ENCODE data around the gene LYPLA2. TPM values are rescaled to one million over a fixed set of nuclear protein-coding genes. Genes with fewer than 3 reads are reported as not detected.

LYPLA2 gene
- total and polyA plus RNA-seq, 12 donors: 26.0 to 91.3 (median 51.6) TPM

DNA sequence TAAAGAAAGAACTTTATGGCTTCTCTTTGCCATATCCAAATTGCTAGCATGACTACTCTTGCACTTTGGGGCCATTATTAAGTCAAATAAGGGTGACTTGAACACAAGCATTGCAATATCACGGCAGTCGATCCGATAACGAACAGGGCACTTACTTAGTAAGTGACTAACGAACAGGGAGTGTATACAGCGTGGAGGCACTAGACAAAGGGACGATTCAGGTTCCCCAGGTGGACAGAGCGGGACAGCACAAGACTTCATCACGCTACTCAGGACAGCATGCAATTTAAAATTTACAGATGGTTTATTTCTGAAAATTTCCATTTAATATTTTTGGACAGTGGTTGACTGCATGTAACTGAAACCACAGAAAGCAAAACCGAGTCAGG lies 18.1 kb upstream of the LYPLA2 start:
- DNase-seq: peak in 1 of 7 donors; percentile 35
- Histone ChIP-seq H3K27ac (no peak overlapping the region), H3K9me3 (replicated peaks in 1 of 3) (no peaks in the 10 kb centered on the region), H3K4me1 (replicated peaks in 1 of 2) (peaks cover 6 to 14% of the 10 kb centered on the region in 2 donors), H3K4me3 (no peak overlapping the region), H3K27me3 (no peaks in the 10 kb centered on the region), H3K36me3 (replicated peaks in 1 of 2) (peaks cover 0 to 6% of the 10 kb centered on the region in 2 donors)
- intact Hi-C loops (cut with DNase I): loop anchor here in 1 of 2 donors (10.0 kb wide), 1 partner anchor 142 kb away; the partner anchor contains the start of gene CNR2
- WGBS, 4 donors: 76 to 88% (median 81%) methylated on average over 10 of the region's 10 CpGs
- TF ChIP-seq POLR2A (IDR thresholded peaks at IDR 0.05): no peak
- TF ChIP-seq, protein P1, sequence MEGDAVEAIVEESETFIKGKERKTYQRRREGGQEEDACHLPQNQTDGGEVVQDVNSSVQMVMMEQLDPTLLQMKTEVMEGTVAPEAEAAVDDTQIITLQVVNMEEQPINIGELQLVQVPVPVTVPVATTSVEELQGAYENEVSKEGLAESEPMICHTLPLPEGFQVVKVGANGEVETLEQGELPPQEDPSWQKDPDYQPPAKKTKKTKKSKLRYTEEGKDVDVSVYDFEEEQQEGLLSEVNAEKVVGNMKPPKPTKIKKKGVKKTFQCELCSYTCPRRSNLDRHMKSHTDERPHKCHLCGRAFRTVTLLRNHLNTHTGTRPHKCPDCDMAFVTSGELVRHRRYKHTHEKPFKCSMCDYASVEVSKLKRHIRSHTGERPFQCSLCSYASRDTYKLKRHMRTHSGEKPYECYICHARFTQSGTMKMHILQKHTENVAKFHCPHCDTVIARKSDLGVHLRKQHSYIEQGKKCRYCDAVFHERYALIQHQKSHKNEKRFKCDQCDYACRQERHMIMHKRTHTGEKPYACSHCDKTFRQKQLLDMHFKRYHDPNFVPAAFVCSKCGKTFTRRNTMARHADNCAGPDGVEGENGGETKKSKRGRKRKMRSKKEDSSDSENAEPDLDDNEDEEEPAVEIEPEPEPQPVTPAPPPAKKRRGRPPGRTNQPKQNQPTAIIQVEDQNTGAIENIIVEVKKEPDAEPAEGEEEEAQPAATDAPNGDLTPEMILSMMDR (IDR thresholded peaks at IDR 0.05): no peak

DNA sequence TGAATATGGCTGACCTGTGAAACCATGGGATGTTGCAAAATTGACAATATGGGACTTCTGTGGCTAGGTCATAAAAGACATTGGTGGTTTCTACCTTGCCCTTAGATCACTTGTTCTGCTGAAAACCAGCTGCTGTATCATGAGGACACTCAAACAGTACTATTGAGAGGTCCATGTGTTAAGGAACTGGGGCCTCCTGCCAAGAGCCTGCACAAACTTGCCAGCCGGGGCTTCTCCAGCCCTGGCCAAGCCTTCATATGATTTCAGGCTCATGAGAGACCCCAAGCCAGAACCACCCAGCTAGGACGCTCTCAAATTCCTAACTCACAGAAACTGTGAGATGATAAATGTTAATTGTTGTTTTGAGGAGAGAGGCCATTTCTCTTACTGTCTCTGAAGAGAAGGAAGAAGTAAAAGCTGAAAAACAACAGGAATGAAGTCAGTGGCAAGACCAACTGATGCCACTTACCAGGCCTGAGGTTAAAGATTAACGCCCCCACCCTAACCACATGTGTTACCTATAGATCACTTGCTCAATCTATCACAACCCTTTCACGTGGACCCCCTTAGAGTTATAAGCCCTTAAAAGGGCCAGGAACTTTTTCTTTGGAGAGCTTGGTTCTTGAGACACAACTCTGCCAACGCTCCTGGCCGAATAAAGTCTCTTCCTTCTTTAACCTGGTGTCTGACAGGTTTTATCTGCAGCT lies 16.6 kb upstream of the LYPLA2 start:
- DNase-seq: no peak
- Histone ChIP-seq H3K4me1 (replicated peaks in 1 of 2) (peaks cover 6 to 19% of the 10 kb centered on the region in 2 donors), H3K4me3 (no peak overlapping the region), H3K27me3 (no peaks in the 10 kb centered on the region), H3K9me3 (replicated peaks in 1 of 3) (no peaks in the 10 kb centered on the region), H3K27ac (no peak overlapping the region), H3K36me3 (replicated peaks in 1 of 2) (peaks cover 0 to 6% of the 10 kb centered on the region in 2 donors)
- TF ChIP-seq, protein P1 (IDR thresholded peaks at IDR 0.05): no peak
- TF ChIP-seq POLR2A (IDR thresholded peaks at IDR 0.05): no peak
- 73 to 80% (median 79%) methylated on average over 6 of the region's 6 CpGs for WGBS, 4 donors
- intact Hi-C loops (cut with DNase I): loop anchor here in 1 of 2 donors (10.0 kb wide), 1 partner anchor 140 kb away; the partner anchor contains the start of gene CNR2

DNA sequence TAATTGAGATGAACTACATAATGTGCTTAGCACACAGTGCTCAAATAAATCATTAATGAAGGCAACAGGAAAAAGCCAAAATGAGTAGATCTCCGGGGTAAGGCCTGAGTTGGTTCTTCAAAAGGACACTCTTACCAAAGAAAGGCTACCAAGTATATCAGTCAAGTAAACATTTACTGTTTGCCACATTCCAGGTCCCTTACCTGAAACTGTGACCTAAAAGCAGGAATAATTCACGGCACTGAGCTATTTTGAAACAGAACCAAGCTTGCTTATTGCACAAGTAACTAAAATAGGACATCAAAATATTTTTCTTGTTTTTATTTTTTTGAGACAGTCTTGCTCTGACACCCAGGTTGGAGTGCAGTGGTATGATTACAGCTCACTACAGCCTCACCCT lies 14.7 kb upstream of the LYPLA2 start:
- H3K27ac ChIP-seq: no peak overlapping the region
- intact Hi-C loops (cut with DNase I): loop anchor here in 1 of 2 donors (10.0 kb wide), 1 partner anchor 139 kb away; the partner anchor contains the start of gene CNR2
- 81 to 86% (median 84%) methylated on average over 2 of the region's 2 CpGs for WGBS, 4 donors
- TF ChIP-seq POLR2A (IDR thresholded peaks at IDR 0.05): no peak
- TF ChIP-seq, protein P1 (IDR thresholded peaks at IDR 0.05): no peak
- peaks cover 0 to 7% of the 10 kb centered on the region in 2 donors for H3K36me3 ChIP-seq (replicated peaks in 1 of 2)
- H3K9me3 ChIP-seq (replicated peaks in 1 of 3): no peaks in the 10 kb centered on the region
- DNase-seq: no peak
- H3K4me1 ChIP-seq (replicated peaks in 1 of 2): peaks cover 6 to 30% of the 10 kb centered on the region in 2 donors
- no peaks in the 10 kb centered on the region for H3K27me3 ChIP-seq
- H3K4me3 ChIP-seq: no peak overlapping the region

DNA sequence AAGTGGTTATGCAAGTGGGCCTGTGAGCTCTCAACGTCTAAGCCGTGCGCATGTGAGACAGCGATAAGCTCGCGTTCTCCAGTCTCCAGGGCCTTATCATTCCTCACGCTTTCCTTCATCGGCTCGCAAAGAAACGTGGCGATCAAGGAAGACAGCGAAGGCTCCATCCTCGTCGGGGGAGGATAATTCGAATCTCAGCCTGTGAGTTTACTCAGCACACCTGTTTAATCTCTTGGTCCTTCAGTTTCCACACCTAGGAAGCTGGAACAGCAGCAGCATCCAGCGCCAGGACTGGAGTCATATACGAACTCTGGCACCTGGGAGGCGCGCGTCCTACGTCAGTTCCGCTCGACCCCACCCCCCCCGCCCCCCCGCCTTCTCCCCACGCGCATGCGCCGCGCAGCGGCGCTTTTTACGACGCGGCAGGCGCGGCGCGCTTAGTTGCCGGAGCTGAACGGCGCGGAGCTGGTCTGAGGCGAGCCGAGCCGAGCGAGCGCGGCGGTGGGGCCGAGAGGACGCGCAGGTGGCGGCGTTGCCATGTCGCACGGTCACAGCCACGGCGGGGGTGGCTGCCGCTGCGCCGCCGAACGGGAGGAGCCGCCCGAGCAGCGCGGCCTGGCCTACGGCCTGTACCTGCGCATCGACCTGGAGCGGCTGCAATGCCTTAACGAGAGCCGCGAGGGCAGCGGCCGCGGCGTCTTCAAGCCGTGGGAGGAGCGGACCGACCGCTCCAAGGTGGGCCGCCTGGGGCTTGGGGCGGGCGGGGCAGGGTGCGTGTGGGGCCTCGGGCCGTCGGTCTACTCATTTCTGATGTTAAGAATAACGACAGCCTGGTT lies 12.7 kb upstream of the LYPLA2 start, which contains the start of gene PITHD1:
Gene PITHD1, plus strand, starts transcription at position 440 of the 836 bp plus-strand sequence. Its CDS starts 98 bp downstream, at position 538.
- H3K4me3 ChIP-seq: peak within 1 kb of the TSS; percentile 65 to 92 (median 74)
- H3K27ac ChIP-seq: peak within 1 kb of the TSS; percentile 36 to 95 (median 88)
- peak; percentile 78 to 91 (median 85) for DNase-seq
- peaks cover 0 to 5% of the 10 kb centered on the region in 2 donors for H3K36me3 ChIP-seq (replicated peaks in 1 of 2)
- H3K27me3 ChIP-seq: no peaks in the 10 kb centered on the region
- H3K9me3 ChIP-seq (replicated peaks in 1 of 3): no peaks in the 10 kb centered on the region
- peak; percentile 38 to 90 for TF ChIP-seq POLR2A (IDR thresholded peaks at IDR 0.05)
- TF ChIP-seq, protein P1 (IDR thresholded peaks at IDR 0.05): no peak
- H3K4me1 ChIP-seq (replicated peaks in 1 of 2): peaks cover 6 to 26% of the 10 kb centered on the region in 2 donors
- intact Hi-C loops (cut with DNase I): loop anchor here in 1 of 2 donors (10.0 kb wide), 1 partner anchor 137 kb away; the partner anchor contains the start of gene CNR2
- WGBS, 4 donors: 0 to 1% (median 1%) methylated on average over 18 to 91 of the region's 91 CpGs
